22Rv1 (cell line): Measurements from ENCODE around the gene XRCC4.

Experiments used
- H3K27ac ChIP-seq: fragments of 450-650 bp; 2 replicates; pipeline ENCODE4 v1.5.1; 2017
- ZFX ChIP-seq: fragments of 450-650 bp; IDR thresholded peaks from 2 replicates; pipeline ENCODE4 v1.6.1; 2017; ENCODE audit warnings: antibody characterized with exemption, borderline replicate concordance
- TF ChIP-seq, protein P1 (sequence below): fragments of 450-650 bp; IDR thresholded peaks from 2 replicates; pipeline ENCODE4 v1.5.1; 2017; ENCODE audit warnings: mild to moderate bottlenecking

XRCC4 gene

DNA sequence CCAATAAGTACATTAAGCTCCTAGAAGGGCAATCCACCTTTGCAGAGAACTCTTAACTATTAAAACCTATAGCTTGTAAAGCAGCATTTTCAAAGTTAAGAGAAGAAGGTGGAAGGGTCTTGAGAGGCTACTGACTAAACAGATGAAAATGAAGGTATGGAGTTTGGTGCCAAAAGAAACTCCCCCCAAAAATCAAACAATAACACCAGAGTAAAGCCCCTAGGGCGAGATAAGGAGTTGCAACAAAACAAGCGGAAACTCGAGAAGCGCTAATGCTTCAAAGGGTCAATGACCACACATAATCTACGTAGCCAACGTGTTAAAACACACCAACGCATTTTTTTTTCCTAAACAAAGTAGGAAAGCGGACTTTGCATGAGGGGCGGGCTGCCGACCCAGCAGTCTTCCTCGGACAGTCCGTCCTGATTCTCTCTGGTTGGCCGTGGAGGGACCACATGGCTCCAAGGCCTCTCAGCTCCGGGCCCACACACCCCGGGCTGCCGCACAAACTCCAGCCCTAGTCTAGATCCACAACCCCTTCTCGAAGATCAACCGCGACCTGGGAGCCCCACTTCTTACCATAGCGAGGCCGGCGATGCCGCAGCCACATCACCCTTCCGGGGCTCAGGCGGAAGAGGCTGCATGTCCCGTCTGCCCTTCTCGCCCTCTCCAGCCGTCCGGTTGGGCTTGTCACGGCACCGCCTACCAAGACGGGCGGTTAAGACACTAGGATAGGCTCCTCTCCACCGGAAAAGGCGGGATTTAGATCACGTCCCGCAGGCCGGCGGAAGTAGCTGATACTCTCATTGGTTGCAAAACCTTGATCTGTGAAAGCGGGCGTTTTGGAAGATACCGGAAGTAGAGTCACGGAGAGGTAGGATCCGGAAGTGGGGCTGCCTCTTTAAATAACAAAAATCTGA is at the start of gene XRCC4, which contains the start of gene TMEM167A:
Gene XRCC4, plus strand, starts transcription at position 806 of the 920 bp plus-strand sequence. CDS start 27,373 bp downstream, outside the sequence.
Gene TMEM167A, minus strand, starts transcription at position 653 of the 920 bp plus-strand sequence. Its CDS starts 71 bp downstream, at position 582.
- TF ChIP-seq, protein P1, sequence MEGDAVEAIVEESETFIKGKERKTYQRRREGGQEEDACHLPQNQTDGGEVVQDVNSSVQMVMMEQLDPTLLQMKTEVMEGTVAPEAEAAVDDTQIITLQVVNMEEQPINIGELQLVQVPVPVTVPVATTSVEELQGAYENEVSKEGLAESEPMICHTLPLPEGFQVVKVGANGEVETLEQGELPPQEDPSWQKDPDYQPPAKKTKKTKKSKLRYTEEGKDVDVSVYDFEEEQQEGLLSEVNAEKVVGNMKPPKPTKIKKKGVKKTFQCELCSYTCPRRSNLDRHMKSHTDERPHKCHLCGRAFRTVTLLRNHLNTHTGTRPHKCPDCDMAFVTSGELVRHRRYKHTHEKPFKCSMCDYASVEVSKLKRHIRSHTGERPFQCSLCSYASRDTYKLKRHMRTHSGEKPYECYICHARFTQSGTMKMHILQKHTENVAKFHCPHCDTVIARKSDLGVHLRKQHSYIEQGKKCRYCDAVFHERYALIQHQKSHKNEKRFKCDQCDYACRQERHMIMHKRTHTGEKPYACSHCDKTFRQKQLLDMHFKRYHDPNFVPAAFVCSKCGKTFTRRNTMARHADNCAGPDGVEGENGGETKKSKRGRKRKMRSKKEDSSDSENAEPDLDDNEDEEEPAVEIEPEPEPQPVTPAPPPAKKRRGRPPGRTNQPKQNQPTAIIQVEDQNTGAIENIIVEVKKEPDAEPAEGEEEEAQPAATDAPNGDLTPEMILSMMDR, result no peak
- TF ChIP-seq ZFX, result no peak
- peak within 1 kb of the TSS; percentile 61 for H3K27ac ChIP-seq

DNA sequence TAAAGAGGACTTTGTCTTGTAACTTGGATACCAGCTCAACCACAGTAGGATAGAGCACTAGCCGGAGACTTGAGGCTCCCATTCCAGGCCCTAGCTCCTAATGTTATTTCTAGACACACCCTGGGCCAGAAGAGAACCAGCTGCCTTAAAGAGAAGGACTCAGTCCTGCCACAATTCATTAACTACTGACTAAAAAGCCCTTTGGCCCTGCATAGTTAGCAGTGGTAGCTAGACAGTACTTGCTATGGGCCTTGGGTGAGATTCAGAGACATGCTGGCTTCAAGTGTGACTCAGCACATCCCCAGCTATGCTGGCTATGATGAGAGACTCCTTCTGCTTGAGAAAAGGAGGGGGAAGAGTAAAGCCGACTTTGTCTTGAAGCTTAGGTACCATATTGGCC is 47.4 kb upstream of the XRCC4 start:
- TF ChIP-seq, protein P1, result no peak
- no peak for TF ChIP-seq ZFX
- H3K27ac ChIP-seq, result no peak overlapping the region

DNA sequence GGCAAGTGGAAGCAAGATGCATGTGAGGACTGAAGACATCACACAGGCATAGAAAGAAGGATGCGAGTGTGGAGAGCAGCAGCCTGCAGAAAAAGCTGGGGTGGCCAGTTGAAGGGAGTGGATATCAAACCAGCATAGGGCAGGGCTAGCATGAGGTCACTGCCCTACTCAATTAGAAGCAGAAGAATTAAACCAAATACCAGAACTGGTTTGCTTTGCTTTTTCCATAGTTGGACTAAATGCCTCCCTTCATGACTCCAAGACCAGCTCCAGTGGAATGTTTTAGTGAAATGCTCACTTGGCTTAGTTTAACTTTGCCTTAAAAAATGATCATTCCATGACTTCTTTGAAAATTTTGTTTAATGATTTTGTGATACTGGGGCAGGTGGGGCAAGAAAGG is 46.0 kb upstream of the XRCC4 start:
- TF ChIP-seq, protein P1, result no peak
- TF ChIP-seq ZFX, result no peak
- H3K27ac ChIP-seq, result no peak overlapping the region

DNA sequence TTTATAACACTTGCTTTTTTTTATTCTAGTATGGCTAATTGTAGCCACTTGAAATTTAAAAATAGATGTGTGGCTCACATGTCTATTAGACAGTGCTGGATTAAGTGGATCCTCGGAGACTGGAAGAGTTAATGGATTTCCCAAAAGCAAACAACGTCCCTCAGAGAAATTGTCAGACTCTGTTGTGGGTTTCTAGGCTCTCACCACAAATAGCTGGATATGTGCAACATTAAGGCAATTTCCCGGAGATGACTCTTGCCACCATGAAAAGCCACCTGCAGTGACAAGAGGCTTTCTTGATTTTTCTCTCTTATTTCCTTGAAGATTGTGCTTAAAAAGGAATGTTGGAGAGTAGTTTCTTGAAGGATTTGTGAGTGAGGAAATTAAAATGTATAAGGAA is 43.3 kb upstream of the XRCC4 start:
- H3K27ac ChIP-seq, result no peak overlapping the region

DNA sequence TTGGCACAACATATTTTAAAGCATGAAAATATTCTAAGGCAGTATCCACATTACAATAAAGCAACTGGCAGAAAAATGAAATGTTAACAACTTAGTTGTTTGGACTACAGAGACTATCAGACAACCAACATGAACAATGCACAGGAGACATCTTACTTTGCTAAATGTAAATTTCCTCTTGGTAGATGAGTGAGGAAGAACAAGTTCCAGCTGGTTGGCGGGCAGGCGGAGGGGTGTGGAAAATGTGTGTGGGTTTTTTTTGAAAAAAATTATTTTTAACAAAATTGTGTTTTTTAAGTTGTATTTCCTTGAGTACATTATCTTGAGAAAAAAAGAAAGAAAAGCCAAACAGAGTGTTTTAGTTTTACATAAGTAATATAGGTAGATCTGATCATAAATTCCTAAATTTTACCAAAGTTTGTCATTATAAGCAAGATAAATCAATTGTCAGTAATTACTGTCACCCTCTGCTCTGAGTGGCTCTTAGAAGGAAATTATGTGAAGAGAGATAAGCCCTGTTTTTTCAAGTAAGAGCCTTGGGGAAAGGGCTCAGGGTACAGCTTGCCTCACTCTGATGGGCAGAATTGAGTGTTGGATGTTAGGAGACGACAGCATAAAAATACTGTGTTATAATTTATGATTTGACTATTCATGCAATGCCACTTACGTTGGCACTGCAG is 42.7 kb upstream of the XRCC4 start:
- TF ChIP-seq, protein P1, result no peak
- no peak for TF ChIP-seq ZFX
- H3K27ac ChIP-seq, result no peak overlapping the region

More for the DNA sequence above, 43.3 kb upstream of the XRCC4 start:
- TF ChIP-seq, protein P1, result no peak
- no peak for TF ChIP-seq ZFX

DNA sequence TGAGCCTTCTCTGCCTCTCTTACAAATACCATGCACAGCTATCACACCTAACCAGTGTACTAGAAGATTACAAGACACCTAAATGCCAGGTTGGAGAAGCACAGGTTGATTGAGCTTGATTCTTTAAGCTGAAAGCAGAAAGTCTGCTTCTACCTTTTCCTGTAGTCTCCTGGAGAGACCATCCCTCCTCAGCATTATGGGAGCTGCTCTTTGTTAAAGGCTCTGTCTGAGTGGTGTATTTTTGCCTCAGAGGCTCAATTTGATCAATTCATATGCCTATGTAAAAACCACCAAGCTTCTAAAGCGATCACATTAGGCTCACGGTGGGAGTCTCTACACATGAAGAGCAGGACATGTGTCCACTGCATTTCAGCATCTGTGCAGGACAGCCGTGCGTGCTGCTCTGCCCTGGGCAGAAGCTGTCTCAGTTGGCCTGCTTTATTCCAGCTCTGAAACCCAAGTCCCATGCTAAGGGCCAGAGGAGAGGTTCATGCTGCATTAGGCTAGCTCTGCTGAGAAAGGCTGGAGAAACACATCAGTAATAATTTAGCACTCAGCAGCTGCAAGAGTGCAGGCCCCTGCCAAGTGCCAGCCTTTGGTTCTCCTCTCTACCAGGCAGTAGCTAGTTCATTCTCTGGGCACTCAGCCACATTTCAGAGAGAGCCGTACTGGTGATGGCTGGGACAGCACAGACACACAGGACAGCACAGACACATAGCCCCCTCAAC is 41.8 kb upstream of the XRCC4 start:
- TF ChIP-seq, protein P1, result no peak
- TF ChIP-seq ZFX, result no peak
- no peak overlapping the region for H3K27ac ChIP-seq
